Endodermal cell (in vitro differentiated cells): ENCODE measurements around the gene ZNF484. TPM values are rescaled to one million over a fixed set of nuclear protein-coding genes. Genes with fewer than 3 reads are reported as not detected.
"Not testable (repeated sequence)": the region's sequence is repeated elsewhere in the genome, so short reads cannot be mapped to it uniquely, and the experiment has no call there.

Experiments used
- DNase-seq: peaks from one replicate; pipeline ENCODE4 v3.0.0-alpha.2; 2017
- H3K27ac ChIP-seq: 2 replicates; pipeline ENCODE4 v1.5.1; 2013; ENCODE audit warnings: mild to moderate bottlenecking, low read depth, low read length, moderate library complexity
- H3K27me3 ChIP-seq: 2 replicates; pipeline ENCODE4 v1.6.1; 2013; ENCODE audit warnings: mild to moderate bottlenecking, low read length, moderate library complexity; ENCODE audit not compliant: insufficient read depth, control insufficient read depth, poor library complexity, severe bottlenecking
- H3K36me3 ChIP-seq: 2 replicates; pipeline ENCODE4 v1.7.0; 2013; ENCODE audit warnings: mild to moderate bottlenecking, low read length, moderate library complexity; ENCODE audit not compliant: control insufficient read depth, insufficient read depth
- H3K4me1 ChIP-seq: one replicate; pipeline ENCODE4 v1.7.0; 2013; ENCODE audit warnings: low read length; ENCODE audit not compliant: control insufficient read depth, insufficient read depth
- H3K4me3 ChIP-seq: 2 replicates; pipeline ENCODE4 v1.5.1; 2013; ENCODE audit warnings: mild to moderate bottlenecking, low read length, moderate library complexity
- H3K9ac ChIP-seq: 2 replicates; pipeline ENCODE4 v1.6.1; 2013; ENCODE audit warnings: mild to moderate bottlenecking, low read length, moderate library complexity; ENCODE audit not compliant: poor library complexity, severe bottlenecking; ENCODE audit errors: extremely low read depth
- H3K9me3 ChIP-seq: 2 replicates; pipeline ENCODE4 v1.6.1; 2013; ENCODE audit warnings: mild to moderate bottlenecking, low read length, moderate library complexity; ENCODE audit not compliant: control insufficient read depth
- H3K27ac Mint-ChIP-seq: 2 replicates; pipeline ENCODE4 v1.8.0; 2020; ENCODE audit warnings: mixed read lengths
- H3K27me3 Mint-ChIP-seq: 2 replicates; pipeline ENCODE4 v1.8.0; 2021; ENCODE audit warnings: mild to moderate bottlenecking, mixed read lengths; ENCODE audit not compliant: insufficient read depth
- H3K36me3 Mint-ChIP-seq: 2 replicates; pipeline ENCODE4 v1.8.0; 2020; ENCODE audit warnings: low read depth, mixed read lengths
- H3K4me1 Mint-ChIP-seq: 2 replicates; pipeline ENCODE4 v1.8.0; 2020; ENCODE audit warnings: mixed read lengths
- H3K4me3 Mint-ChIP-seq: 2 replicates; pipeline ENCODE4 v1.8.0; 2020; ENCODE audit warnings: mild to moderate bottlenecking, moderate library complexity, mixed read lengths
- H3K9me3 Mint-ChIP-seq: 2 replicates; pipeline ENCODE4 v1.8.0; 2020; ENCODE audit warnings: mild to moderate bottlenecking, mixed read lengths
- WGBS, 2 experiments: methylation state at CpG; one replicate each; pipeline versions ENCODE4 v1.1.5 to v1.1.7; 2013; ENCODE audit warnings: missing lambda C conversion rate in 2 of 2, mixed read lengths in 1 of 2; ENCODE audit not compliant: insufficient coverage in 1 of 2, insufficient read length in 1 of 2; 5-methylcytosine and 5-hydroxymethylcytosine counted together
- total RNA-seq, 2 donors: library from RNA; stranded (reverse); fragmentation: NEBNext Ultra II Directional in 1 of 2; extraction: Animal tissue kit (Norgen Biotek cat#: 25700) in 1 of 2; gene quantifications; 2 replicates in 1 of 2; 3 replicates in 1 of 2; pipeline ENCODE4 v1.2.1, GENCODE V29; 2021
- TF ChIP-seq, protein P1 (sequence below): fragments of 200-600 bp; sonication (generic); conservative IDR thresholded peaks from 2 replicates; pipeline ENCODE4 v1.5.0; 2021; ENCODE audit warnings: antibody characterized with exemption, mild to moderate bottlenecking

ZNF484 gene
- total RNA-seq, 2 donors from 2014 or later = 9.3 to 17.7 TPM

DNA sequence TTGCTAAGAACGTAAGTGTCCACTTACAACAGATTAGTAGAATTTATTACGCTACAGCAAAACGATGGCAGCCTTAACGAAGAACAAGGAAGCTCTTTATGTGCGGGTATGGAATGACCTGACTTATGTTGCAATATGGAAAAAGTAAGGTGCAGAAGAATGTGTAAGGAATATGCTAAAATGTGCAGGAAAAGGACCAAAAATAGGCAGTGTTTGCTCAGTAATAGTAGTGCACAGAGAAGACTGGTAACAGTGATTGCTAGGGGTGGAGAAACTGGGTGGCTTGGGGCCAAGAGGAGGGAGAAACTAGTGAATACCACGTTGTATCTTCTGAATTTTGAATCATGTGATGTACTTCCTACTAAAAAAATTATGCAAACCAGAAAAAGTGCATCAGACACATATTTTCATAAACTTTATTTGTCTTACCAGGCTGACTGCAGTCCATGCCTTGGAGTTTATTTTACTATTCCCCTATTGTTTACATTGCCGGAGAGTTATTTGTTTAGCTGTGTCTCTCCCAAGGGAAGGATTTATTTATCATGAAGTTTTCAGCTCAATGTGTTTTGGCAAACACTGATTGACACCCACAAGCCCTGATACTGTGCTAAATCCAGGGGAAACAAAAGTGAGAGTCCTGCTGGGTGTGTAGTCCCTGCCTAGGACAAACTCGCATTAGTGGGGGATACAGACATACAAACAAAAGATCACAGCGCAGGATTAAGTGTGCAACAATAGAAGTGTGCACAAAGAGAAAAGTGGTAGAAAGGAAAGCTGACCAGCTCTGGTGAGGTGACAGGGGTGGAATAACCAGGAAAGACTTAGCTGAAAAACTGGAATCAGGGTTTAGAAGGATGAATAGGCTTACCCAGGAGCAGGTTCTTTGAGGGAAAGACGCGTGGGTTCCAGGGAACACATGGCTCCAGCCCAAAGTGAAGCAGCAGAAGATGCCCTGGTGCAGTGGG is 34.0 kb upstream of the ZNF484 start:
- peak overlapping the region; percentile 19 for H3K27ac ChIP-seq
- TF ChIP-seq, protein P1, sequence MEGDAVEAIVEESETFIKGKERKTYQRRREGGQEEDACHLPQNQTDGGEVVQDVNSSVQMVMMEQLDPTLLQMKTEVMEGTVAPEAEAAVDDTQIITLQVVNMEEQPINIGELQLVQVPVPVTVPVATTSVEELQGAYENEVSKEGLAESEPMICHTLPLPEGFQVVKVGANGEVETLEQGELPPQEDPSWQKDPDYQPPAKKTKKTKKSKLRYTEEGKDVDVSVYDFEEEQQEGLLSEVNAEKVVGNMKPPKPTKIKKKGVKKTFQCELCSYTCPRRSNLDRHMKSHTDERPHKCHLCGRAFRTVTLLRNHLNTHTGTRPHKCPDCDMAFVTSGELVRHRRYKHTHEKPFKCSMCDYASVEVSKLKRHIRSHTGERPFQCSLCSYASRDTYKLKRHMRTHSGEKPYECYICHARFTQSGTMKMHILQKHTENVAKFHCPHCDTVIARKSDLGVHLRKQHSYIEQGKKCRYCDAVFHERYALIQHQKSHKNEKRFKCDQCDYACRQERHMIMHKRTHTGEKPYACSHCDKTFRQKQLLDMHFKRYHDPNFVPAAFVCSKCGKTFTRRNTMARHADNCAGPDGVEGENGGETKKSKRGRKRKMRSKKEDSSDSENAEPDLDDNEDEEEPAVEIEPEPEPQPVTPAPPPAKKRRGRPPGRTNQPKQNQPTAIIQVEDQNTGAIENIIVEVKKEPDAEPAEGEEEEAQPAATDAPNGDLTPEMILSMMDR = no peak
- H3K36me3 ChIP-seq = no peaks in the 10 kb centered on the region
- 77 to 84% methylated on average over 8 to 11 of the region's 11 CpGs for whole genome bisulfite sequencing, 2 experiments
- DNase-seq = no peak
- H3K4me1 ChIP-seq = no peaks in the 10 kb centered on the region
- H3K4me1 Mint-ChIP-seq = peaks cover 9% of the 10 kb centered on the region
- peaks cover 41% of the 10 kb centered on the region for H3K27me3 Mint-ChIP-seq
- H3K9me3 Mint-ChIP-seq = no peaks in the 10 kb centered on the region
- peaks cover 15% of the 10 kb centered on the region for H3K27me3 ChIP-seq
- no peaks in the 10 kb centered on the region for H3K36me3 Mint-ChIP-seq
- no peak overlapping the region for H3K27ac Mint-ChIP-seq
- H3K4me3 ChIP-seq = no peak overlapping the region
- H3K9ac ChIP-seq = no peak overlapping the region
- H3K9me3 ChIP-seq = no peaks in the 10 kb centered on the region
- H3K4me3 Mint-ChIP-seq = no peak overlapping the region

GRCh38 chr9:92905137-92905536 is 27.3 kb upstream of the ZNF484 start:
- H3K27ac ChIP-seq, H3K36me3 ChIP-seq, DNase-seq, H3K27ac Mint-ChIP-seq, H3K4me1 Mint-ChIP-seq, H3K4me1 ChIP-seq, H3K9me3 ChIP-seq, H3K9ac ChIP-seq, H3K4me3 ChIP-seq, H3K27me3 Mint-ChIP-seq, H3K36me3 Mint-ChIP-seq, H3K27me3 ChIP-seq, H3K4me3 Mint-ChIP-seq: not testable (repeated sequence)
- 65% methylated on average over 6 of the region's 6 CpGs; no CpG with 5 or more reads in 1 of the 2 experiments for WGBS, 2 experiments
- peaks cover 20% of the 10 kb centered on the region for H3K9me3 Mint-ChIP-seq

DNA sequence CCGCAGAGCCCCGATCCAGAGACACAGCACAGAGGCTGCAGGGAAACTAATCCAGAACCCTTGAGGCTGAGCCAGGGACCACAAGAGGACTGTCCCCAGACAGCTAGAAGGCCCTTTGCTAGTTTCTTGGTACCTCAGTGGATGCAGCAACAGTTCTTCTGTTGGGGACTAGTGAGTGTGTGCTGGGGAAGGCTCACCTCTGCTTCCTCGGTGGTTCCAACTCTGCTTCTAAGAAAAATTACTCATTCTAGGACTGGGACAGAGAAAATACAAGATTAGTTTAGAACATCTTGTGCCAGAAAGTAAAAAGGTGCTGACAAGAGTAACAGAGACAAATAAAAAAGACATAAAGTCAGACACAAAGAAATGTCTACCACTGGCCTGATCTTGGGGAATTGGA is 19.5 kb upstream of the ZNF484 start:
- Histone ChIP-seq H3K36me3 (no peaks in the 10 kb centered on the region), H3K4me3 (no peak overlapping the region), H3K27ac (no peak overlapping the region), H3K27me3 (no peaks in the 10 kb centered on the region), H3K9ac (no peak overlapping the region), H3K4me1 (no peaks in the 10 kb centered on the region), H3K9me3 (no peaks in the 10 kb centered on the region)
- TF ChIP-seq, protein P1 = no peak
- WGBS, 2 experiments = 90 to 100% methylated on average over 1 to 3 of the region's 3 CpGs
- no peaks in the 10 kb centered on the region for H3K4me1 Mint-ChIP-seq
- no peaks in the 10 kb centered on the region for H3K36me3 Mint-ChIP-seq
- no peaks in the 10 kb centered on the region for H3K27me3 Mint-ChIP-seq
- H3K4me3 Mint-ChIP-seq = no peak overlapping the region
- DNase-seq = no peak
- H3K9me3 Mint-ChIP-seq = peaks cover 2% of the 10 kb centered on the region
- no peak overlapping the region for H3K27ac Mint-ChIP-seq
